ENCODE measurements around the gene LARGE1. TPM values are rescaled to one million over a fixed set of nuclear protein-coding genes. Genes with fewer than 3 reads are reported as not detected.

Gene LARGE1
- total and polyA plus RNA-seq, 11 donors: 31.2 to 211 (median 129) TPM

DNA sequence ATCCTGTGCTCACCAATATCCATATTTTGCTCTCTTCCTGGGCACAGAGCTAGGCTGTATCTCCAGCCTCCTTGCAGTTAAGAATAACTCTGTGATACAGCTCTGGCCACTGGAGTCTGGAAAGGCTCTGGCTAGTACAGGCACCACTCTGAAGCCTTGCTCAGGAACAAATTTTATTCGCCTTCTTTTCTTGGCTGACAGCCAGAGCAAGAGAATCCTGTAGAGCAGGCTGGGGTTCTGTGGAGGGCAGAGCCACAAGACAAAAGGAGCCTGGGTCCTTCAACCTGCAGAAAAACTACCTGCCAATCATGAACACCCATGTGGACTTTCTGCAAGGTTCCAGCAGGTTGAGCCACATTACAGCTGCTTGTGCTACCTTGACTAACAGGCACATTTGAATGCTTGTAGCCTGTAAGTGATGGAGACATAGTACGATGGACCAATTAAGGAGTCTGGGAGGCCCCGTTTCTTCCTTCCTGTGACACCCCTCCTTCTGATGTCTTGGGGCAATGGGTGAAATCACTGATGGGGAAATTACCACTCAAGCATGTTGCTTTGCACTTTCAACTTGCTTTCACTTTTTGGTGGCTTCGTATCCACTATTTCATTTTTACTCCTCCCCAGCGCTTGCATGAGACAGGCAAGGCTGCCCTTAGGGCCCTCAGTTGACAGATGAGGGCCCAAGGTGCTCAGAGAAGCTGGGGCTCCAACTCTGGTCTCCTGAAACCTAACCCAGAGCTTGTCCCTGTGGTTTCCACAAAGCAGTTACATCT is 594.9 kb downstream of the LARGE1 start:
- no peaks in the 10 kb centered on the region for H3K27me3 ChIP-seq
- 79 to 85% (median 80%) methylated on average over 5 of the region's 5 CpGs for WGBS, 4 donors
- ATAC-seq: peak; percentile 88 to 96 (median 91)
- intact Hi-C loops (cut with DNase I): no loop called here
- peaks cover 0 to 29% (median 8%) of the 10 kb centered on the region in 12 donors for H3K4me1 ChIP-seq
- DNase-seq: peak in 3 of 5 donors; percentile 22 to 33 (median 31)
- no peak overlapping the region for H3K4me3 ChIP-seq
- H3K36me3 ChIP-seq: peaks cover 0 to 10% (median 0%) of the 10 kb centered on the region in 9 donors
- H3K9me3 ChIP-seq: no peaks in the 10 kb centered on the region
- peak overlapping the region in 7 of 12 donors; percentile 6 to 54 (median 10) for H3K27ac ChIP-seq
- no peak for TF ChIP-seq CTCF (IDR thresholded peaks at IDR 0.05)
- TF ChIP-seq POLR2A (IDR thresholded peaks at IDR 0.05): no peak

DNA sequence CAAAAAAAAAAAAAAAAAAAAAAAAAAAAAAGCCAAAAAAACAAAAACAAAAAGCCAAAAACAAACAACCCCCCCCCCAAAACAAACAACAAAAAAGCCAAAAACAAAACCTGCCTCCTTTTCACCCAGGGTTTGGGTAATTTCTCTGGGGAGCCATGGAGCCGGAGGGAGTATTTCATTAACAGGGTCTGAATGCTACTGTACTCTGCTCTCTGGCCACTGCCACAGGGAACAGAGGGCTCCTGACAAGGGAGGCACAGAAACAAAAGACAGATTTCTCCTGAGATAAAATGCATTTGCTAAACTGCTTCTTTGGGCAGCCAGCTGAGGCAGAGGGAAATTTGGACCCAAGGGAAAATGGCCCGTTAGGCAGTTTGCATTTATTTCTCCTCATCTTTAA is 596.0 kb downstream of the LARGE1 start:
- no peak for ATAC-seq
- intact Hi-C loops (cut with DNase I): no loop called here

DNA sequence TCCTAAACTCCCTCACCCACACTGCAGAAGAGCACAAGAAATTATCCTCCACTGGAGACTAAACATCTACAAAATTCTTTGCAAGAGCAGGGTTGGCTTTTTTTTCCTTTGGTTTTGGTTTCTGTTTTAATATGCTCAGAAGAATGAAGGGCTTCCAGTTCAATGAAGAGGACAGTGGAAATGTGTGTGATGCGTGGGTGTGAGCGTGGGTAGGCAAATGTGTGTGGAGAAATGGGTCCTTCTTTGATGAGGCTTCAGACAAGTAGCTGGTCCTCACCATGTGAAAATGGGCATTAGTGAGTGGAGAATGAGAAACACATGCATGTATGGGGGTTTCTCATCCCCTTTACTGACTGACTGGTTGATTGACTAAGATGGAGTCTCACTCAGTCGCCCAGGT is 598.8 kb downstream of the LARGE1 start:
- Histone ChIP-seq H3K36me3 (peaks cover 0 to 10% (median 0%) of the 10 kb centered on the region in 9 donors), H3K9me3 (no peaks in the 10 kb centered on the region), H3K27ac (no peak overlapping the region), H3K4me1 (peaks cover 0 to 18% (median 7%) of the 10 kb centered on the region in 12 donors), H3K4me3 (no peak overlapping the region), H3K27me3 (no peaks in the 10 kb centered on the region)
- intact Hi-C loops (cut with DNase I): no loop called here
- DNase-seq (no peak), ATAC-seq (no peak)
- 65 to 96% (median 87%) methylated on average over 3 of the region's 3 CpGs for WGBS, 4 donors
- no peak for TF ChIP-seq POLR2A (IDR thresholded peaks at IDR 0.05)

More for the DNA sequence above, 596.0 kb downstream of the LARGE1 start:
- no peak overlapping the region for H3K4me3 ChIP-seq
- no peaks in the 10 kb centered on the region for H3K27me3 ChIP-seq
- 75 to 89% (median 79%) methylated on average over 2 of the region's 2 CpGs for WGBS, 4 donors
- TF ChIP-seq CTCF (IDR thresholded peaks at IDR 0.05) (no peak), POLR2A (IDR thresholded peaks at IDR 0.05) (no peak)
- no peak for DNase-seq
- peaks cover 0 to 10% (median 0%) of the 10 kb centered on the region in 9 donors for H3K36me3 ChIP-seq
- no peaks in the 10 kb centered on the region for H3K9me3 ChIP-seq
- peaks cover 0 to 24% (median 8%) of the 10 kb centered on the region in 12 donors for H3K4me1 ChIP-seq
- peak overlapping the region in 2 of 12 donors; percentile 6 to 9 for H3K27ac ChIP-seq

- no peak for TF ChIP-seq POLR2A (IDR thresholded peaks at IDR 0.05)
- no peak for TF ChIP-seq CTCF (IDR thresholded peaks at IDR 0.05)
- Histone ChIP-seq H3K27me3 (no peaks in the 10 kb centered on the region), H3K9me3 (no peaks in the 10 kb centered on the region), H3K4me1 (no peaks in the 10 kb centered on the region), H3K36me3 (peaks cover 0 to 42% (median 26%) of the 10 kb centered on the region in 9 donors), H3K4me3 (no peak overlapping the region), H3K27ac (no peak overlapping the region)
- intact Hi-C loops (cut with DNase I): no loop called here
- ATAC-seq (no peak), DNase-seq (no peak)
- 96 to 97% (median 97%) methylated on average over 14 to 15 of the region's 15 CpGs for WGBS, 4 donors
Observed at GRCh38 chr22:33315954-33316353, 604.3 kb downstream of the LARGE1 start.
